HL-60 (cell line): ENCODE results near the gene CAMK2B.

ENCODE experiments used
- DNase-seq, 2 experiments: peaks; one replicate each; pipeline ENCODE4 v3.0.0-alpha.2; 2010 to 2020; ENCODE audit warnings: low read depth in 1 of 2, low spot score in 1 of 2
- H3K27ac ChIP-seq: fragments of 250-450 bp; sonication (Bioruptor Pico); replicated peaks from 2 replicates; pipeline ENCODE4 v1.5.1; 2020; ENCODE audit warnings: mild to moderate bottlenecking, moderate library complexity
- H3K27me3 ChIP-seq: fragments of 250-450 bp; sonication (Bioruptor Pico); 2 replicates; pipeline ENCODE4 v1.5.1; 2021; ENCODE audit warnings: mild to moderate bottlenecking, moderate library complexity; ENCODE audit not compliant: insufficient read depth, poor library complexity, severe bottlenecking
- H3K4me3 ChIP-seq: replicated peaks from 2 replicates; pipeline ENCODE4 v1.5.1; 2011; ENCODE audit warnings: mild to moderate bottlenecking, control low read depth, low read length; ENCODE audit not compliant: insufficient read depth
- CTCF ChIP-seq: IDR thresholded peaks from one replicate; pipeline ENCODE4 v1.5.1; 2011; ENCODE audit warnings: low read length, control low read depth, inconsistent platforms; ENCODE audit not compliant: insufficient read depth
- GABPA ChIP-seq: IDR thresholded peaks from 2 replicates; pipeline ENCODE4 v1.6.1; 2012; ENCODE audit warnings: low read depth
- POLR2AphosphoS5 ChIP-seq: IDR thresholded peaks from 2 replicates; pipeline ENCODE4 v1.6.1; 2012; ENCODE audit warnings: low read depth
- REST ChIP-seq: IDR thresholded peaks from 2 replicates; pipeline ENCODE4 v1.6.1; 2012; ENCODE audit warnings: low read depth; ENCODE audit not compliant: insufficient replicate concordance
- SPI1 ChIP-seq: IDR thresholded peaks from 2 replicates; pipeline ENCODE4 v1.6.1; 2012; ENCODE audit warnings: low read depth, mild to moderate bottlenecking, borderline replicate concordance

CAMK2B gene

GRCh38 chr7:44217852-44218402, 107.5 kb downstream of the CAMK2B start:
- no peak for DNase-seq
- Histone ChIP-seq H3K27ac (no peak overlapping the region), H3K4me3 (no peak overlapping the region), H3K27me3 (no peaks in the 10 kb centered on the region)
- no peak for TF ChIP-seq CTCF
- no peak for TF ChIP-seq POLR2AphosphoS5
- TF ChIP-seq REST = no peak
- TF ChIP-seq SPI1 = no peak
- TF ChIP-seq GABPA = no peak

DNA sequence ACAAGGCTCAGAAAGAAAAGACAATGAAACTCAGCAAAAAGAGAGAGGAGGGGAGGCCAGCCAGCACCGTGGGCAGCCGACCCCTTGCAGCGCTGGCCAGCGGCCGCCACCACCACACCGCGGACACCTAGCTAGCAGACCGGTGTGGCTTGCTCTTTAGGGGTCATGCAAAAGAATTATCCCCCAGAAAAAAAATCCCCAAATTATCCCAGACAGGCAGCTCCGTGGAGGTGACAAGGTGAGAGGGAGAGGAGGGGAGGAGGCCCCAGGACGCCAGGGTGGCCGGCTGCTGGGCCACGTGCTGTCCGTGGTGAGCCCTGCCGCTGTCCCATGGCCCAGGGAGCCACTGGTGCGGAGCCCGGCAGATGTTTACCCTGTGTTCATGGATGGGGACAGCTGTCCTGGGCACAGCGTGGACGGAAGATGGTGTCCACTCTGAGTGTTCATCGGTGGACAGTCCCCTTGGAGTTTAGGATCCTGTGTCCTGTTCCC, 108.1 kb downstream of the CAMK2B start:
- H3K4me3 ChIP-seq = no peak overlapping the region

More for the DNA sequence above, 108.1 kb downstream of the CAMK2B start:
- TF ChIP-seq SPI1 (no peak), CTCF (no peak), REST (no peak), POLR2AphosphoS5 (no peak), GABPA (no peak)
- Histone ChIP-seq H3K27ac (no peak overlapping the region), H3K27me3 (no peaks in the 10 kb centered on the region)
- DNase-seq = no peak
